Panc1 (cell line): ENCODE data around the gene KAT5. TPM values are rescaled to one million over a fixed set of nuclear protein-coding genes. Genes with fewer than 3 reads are reported as not detected.

Experiments used
- ATAC-seq: fragments of 200-7000 bp; cut with Tn5 transposase; 2 replicates; pipeline ENCODE4 v1.9.1; 2020; ENCODE audit warnings: mild to moderate bottlenecking, moderate library complexity
- BruUV-seq: library from RNA; stranded (reverse); fragments of 400-500 nt; replicated peaks from 2 replicates; lab custom pipeline; 2021; lab: Mats Ljungman, UMichigan
- CTCF ChIA-PET: fragments of 300-600 bp; sonication (Branson Sonifier 250); formaldehyde crosslinking; loops from one replicate; lab custom pipeline; 2022; ENCODE audit warnings: antibody characterized with exemption; lab: Charles Lee
- POLR2A ChIA-PET: fragments of 300-600 bp; sonication (Branson Sonifier 250); formaldehyde crosslinking; loops from one replicate; lab custom pipeline; 2022; ENCODE audit warnings: antibody characterized with exemption; lab: Charles Lee
- DNase-seq: peaks from one replicate; pipeline ENCODE4 v3.0.0-alpha.2; 2010; ENCODE audit warnings: low read depth, low spot score
- H3K27ac ChIP-seq: 2 replicates; pipeline ENCODE4 v1.5.1; 2011; ENCODE audit warnings: mild to moderate bottlenecking, low read length, inconsistent platforms
- H3K27me3 ChIP-seq: fragments of 200-500 bp; sonication (Bioruptor generic); 2 replicates; pipeline ENCODE4 v1.6.0; 2014; ENCODE audit warnings: low read length, inconsistent platforms; ENCODE audit not compliant: control insufficient read depth, insufficient read depth
- H3K36me3 ChIP-seq: fragments of 200-500 bp; sonication (Bioruptor generic); 2 replicates; pipeline ENCODE4 v1.5.1; 2014; ENCODE audit warnings: inconsistent platforms, mild to moderate bottlenecking, low read length, moderate library complexity; ENCODE audit not compliant: control insufficient read depth, insufficient read depth
- H3K4me1 ChIP-seq: 2 replicates; pipeline ENCODE4 v1.5.1; 2011; ENCODE audit warnings: inconsistent platforms, mild to moderate bottlenecking, low read length, moderate library complexity; ENCODE audit not compliant: control insufficient read depth, insufficient read depth
- H3K4me3 ChIP-seq, 2 experiments: 2 replicates each; pipeline ENCODE4 v1.5.1; 2011 to 2012; ENCODE audit warnings: low read depth in 2 of 2, low read length in 2 of 2, mild to moderate bottlenecking in 2 of 2, inconsistent platforms in 1 of 2, moderate library complexity in 1 of 2
- H3K9me3 ChIP-seq: fragments of 200-500 bp; sonication (Bioruptor generic); 2 replicates; pipeline ENCODE4 v1.5.1; 2014; ENCODE audit warnings: low read depth, mild to moderate bottlenecking, inconsistent platforms, low read length, moderate library complexity; ENCODE audit not compliant: control insufficient read depth, insufficient read depth
- POLR2AphosphoS5 ChIP-seq: IDR thresholded peaks from 2 replicates; pipeline ENCODE4 v1.6.1; 2012; ENCODE audit warnings: mild to moderate bottlenecking, low read depth, low read length, moderate library complexity
- SIN3A ChIP-seq: IDR thresholded peaks from 2 replicates; pipeline ENCODE4 v1.6.1; 2012; ENCODE audit warnings: low read depth, mild to moderate bottlenecking, low read length, moderate library complexity, borderline replicate concordance; ENCODE audit not compliant: insufficient read depth
- TCF7L2 ChIP-seq: IDR thresholded peaks from 2 replicates; pipeline ENCODE4 v1.6.1; 2011; ENCODE audit warnings: mild to moderate bottlenecking, low read depth, low read length, inconsistent platforms
- in situ Hi-C: cut with HindIII; loops from 2 replicates; pipeline ENCODE4 v1.10.0; 2016; ENCODE audit warnings: low sequenced_read_pairs, low pct_unique_long_range_greater_than_20kb
- intact Hi-C: fragments of 100-400 bp; cut with micrococcal nuclease; formaldehyde crosslinking; loops from one replicate; pipeline ENCODE4 v1.10.0; 2022; ENCODE audit not compliant: unreplicated experiment
- total RNA-seq: library from RNA; stranded (reverse); gene quantifications from one replicate; pipeline ENCODE4 v1.2.1, GENCODE V29; 2021; ENCODE audit not compliant: unreplicated experiment
- TF ChIP-seq, protein P1 (sequence below): fragments of 450-650 bp; IDR thresholded peaks from 2 replicates; pipeline ENCODE4 v1.5.1; 2017; ENCODE audit warnings: mild to moderate bottlenecking
- TF ChIP-seq, protein P2 (sequence below), 2 experiments: IDR thresholded peaks; 2 replicates each; pipeline ENCODE4 v1.6.1; 2011 to 2012; ENCODE audit warnings: low read depth in 2 of 2, control low read depth in 1 of 2, low read length in 1 of 2, mild to moderate bottlenecking in 1 of 2, moderate library complexity in 1 of 2; ENCODE audit not compliant: insufficient read depth in 1 of 2

The KAT5 gene
- total RNA-seq, 1 experiment from 2014 or later, result 84.2 TPM

DNA sequence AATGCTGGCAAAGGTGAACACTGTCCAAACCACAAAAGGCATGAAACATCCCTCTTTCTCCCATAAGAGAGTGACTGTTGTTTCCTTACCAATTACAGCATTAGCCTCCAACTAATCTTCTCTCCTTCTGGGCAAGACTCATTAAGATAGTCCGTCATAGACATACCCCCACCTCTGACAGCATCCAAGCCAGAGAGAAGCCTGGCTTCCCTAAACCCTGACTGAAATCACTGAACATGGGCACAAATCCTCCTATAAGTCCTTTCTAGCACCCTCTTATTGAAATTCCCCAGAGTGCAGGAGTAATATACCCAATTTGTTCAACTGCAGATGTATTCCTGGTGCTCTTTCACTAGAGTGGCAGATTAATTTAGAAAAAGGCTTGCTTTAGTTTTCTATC, 10.2 kb downstream of the KAT5 start:
- DNase-seq (no peak), ATAC-seq (no peak)
- H3K4me3 ChIP-seq, result no peak overlapping the region
- H3K27ac ChIP-seq, result no peak overlapping the region
- peaks cover 14% of the 10 kb centered on the region for H3K4me1 ChIP-seq
- H3K27me3 ChIP-seq, result no peaks in the 10 kb centered on the region
- in situ Hi-C loops, result no loop called here
- no peaks in the 10 kb centered on the region for H3K9me3 ChIP-seq
- H3K36me3 ChIP-seq, result peaks cover 11% of the 10 kb centered on the region; the same call in 1 of the 2 replicates
- ChIA-PET CTCF (no interaction called here), POLR2A (no interaction called here)
- BruUV-seq, result no TSS peak
- intact Hi-C loops, result no loop called here
- TF ChIP-seq, protein P1, sequence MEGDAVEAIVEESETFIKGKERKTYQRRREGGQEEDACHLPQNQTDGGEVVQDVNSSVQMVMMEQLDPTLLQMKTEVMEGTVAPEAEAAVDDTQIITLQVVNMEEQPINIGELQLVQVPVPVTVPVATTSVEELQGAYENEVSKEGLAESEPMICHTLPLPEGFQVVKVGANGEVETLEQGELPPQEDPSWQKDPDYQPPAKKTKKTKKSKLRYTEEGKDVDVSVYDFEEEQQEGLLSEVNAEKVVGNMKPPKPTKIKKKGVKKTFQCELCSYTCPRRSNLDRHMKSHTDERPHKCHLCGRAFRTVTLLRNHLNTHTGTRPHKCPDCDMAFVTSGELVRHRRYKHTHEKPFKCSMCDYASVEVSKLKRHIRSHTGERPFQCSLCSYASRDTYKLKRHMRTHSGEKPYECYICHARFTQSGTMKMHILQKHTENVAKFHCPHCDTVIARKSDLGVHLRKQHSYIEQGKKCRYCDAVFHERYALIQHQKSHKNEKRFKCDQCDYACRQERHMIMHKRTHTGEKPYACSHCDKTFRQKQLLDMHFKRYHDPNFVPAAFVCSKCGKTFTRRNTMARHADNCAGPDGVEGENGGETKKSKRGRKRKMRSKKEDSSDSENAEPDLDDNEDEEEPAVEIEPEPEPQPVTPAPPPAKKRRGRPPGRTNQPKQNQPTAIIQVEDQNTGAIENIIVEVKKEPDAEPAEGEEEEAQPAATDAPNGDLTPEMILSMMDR, result no peak
- no peak for TF ChIP-seq TCF7L2
- no peak for TF ChIP-seq POLR2AphosphoS5
- TF ChIP-seq, protein P2, sequence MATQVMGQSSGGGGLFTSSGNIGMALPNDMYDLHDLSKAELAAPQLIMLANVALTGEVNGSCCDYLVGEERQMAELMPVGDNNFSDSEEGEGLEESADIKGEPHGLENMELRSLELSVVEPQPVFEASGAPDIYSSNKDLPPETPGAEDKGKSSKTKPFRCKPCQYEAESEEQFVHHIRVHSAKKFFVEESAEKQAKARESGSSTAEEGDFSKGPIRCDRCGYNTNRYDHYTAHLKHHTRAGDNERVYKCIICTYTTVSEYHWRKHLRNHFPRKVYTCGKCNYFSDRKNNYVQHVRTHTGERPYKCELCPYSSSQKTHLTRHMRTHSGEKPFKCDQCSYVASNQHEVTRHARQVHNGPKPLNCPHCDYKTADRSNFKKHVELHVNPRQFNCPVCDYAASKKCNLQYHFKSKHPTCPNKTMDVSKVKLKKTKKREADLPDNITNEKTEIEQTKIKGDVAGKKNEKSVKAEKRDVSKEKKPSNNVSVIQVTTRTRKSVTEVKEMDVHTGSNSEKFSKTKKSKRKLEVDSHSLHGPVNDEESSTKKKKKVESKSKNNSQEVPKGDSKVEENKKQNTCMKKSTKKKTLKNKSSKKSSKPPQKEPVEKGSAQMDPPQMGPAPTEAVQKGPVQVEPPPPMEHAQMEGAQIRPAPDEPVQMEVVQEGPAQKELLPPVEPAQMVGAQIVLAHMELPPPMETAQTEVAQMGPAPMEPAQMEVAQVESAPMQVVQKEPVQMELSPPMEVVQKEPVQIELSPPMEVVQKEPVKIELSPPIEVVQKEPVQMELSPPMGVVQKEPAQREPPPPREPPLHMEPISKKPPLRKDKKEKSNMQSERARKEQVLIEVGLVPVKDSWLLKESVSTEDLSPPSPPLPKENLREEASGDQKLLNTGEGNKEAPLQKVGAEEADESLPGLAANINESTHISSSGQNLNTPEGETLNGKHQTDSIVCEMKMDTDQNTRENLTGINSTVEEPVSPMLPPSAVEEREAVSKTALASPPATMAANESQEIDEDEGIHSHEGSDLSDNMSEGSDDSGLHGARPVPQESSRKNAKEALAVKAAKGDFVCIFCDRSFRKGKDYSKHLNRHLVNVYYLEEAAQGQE (IDR thresholded peaks at IDR 0.05; ENCODE audit: insufficient read depth in 1 of 2, low read depth in 2 of 2, low read length in 1 of 2), result no peak
- no peak for TF ChIP-seq SIN3A

DNA sequence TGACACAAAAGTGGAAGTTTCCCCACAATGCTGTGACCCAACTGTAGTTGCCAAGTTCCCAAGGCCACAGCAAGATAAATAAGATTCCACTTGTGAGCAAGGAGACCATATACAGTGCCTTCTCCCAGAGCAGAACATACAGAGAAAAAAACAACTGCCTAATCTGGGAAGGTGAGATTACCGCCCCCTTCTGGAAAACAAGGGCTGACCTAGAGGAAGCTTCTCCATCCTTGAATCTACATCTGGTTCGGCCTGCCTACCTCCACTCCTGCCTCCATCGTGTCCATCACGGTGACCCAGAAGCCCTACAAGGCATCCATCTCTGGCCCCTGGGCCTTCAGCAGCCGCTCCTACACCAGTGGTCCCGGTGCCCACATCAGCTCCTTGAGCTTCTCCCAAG, 14.6 kb downstream of the KAT5 start:
- no peak for TF ChIP-seq SIN3A
- TF ChIP-seq, protein P1, result no peak; the same call in 1 of the 2 replicates
- TF ChIP-seq POLR2AphosphoS5, result no peak
- no peak for TF ChIP-seq TCF7L2
- TF ChIP-seq, protein P2 (IDR thresholded peaks at IDR 0.05; ENCODE audit: insufficient read depth in 1 of 2, low read depth in 2 of 2, low read length in 1 of 2), result no peak
- ATAC-seq, result no peak
- Histone ChIP-seq H3K36me3 (no peaks in the 10 kb centered on the region), H3K27me3 (no peaks in the 10 kb centered on the region), H3K4me1 (no peaks in the 10 kb centered on the region), H3K27ac (no peak overlapping the region), H3K4me3 (no peak overlapping the region), H3K9me3 (no peaks in the 10 kb centered on the region; the same call in 1 of the 2 replicates)
- ChIA-PET POLR2A (interaction anchor here (0.7 kb wide), 2 partner anchors 63 to 122 kb away, joined by 3 to 4 read pairs; no protein-coding TSS in a partner anchor), CTCF (interaction anchor here (0.6 kb wide), 2 partner anchors 62 to 63 kb away, joined by 5 to 8 read pairs; no protein-coding TSS in a partner anchor)
- in situ Hi-C loops (no loop called here), intact Hi-C loops (no loop called here)
- no peak for DNase-seq
- no TSS peak for BruUV-seq
